ENCODE data around the gene FANCF.
"Not testable (repeated sequence)": the region's sequence is repeated elsewhere in the genome, so short reads cannot be mapped to it uniquely, and the experiment has no call there.

FANCF gene

GRCh38 chr11:22657101-22657694 is 31.6 kb upstream of the FANCF start:
- no peak for DNase-seq (ENCODE audit: low read depth, low spot score)
- H3K27ac ChIP-seq (ENCODE audit: low read length), result no peak overlapping the region
- H3K9me3 ChIP-seq (ENCODE audit: control insufficient read depth, insufficient read depth, low read length), result no peaks in the 10 kb centered on the region
- H3K4me3 ChIP-seq (ENCODE audit: low read length), result no peak overlapping the region
- no peaks in the 10 kb centered on the region for H3K27me3 ChIP-seq (ENCODE audit: control insufficient read depth, insufficient read depth, low read length)
- WGBS (ENCODE audit: insufficient coverage, insufficient read length), result no CpG with 5 or more reads among the region's 1 CpG
- no peaks in the 10 kb centered on the region for H3K36me3 ChIP-seq (ENCODE audit: control insufficient read depth, insufficient read depth, low read length)
- H3K4me1 ChIP-seq (ENCODE audit: control insufficient read depth, insufficient read depth, low read length), result no peaks in the 10 kb centered on the region

- Histone ChIP-seq H3K27me3 (ENCODE audit: control insufficient read depth, insufficient read depth, low read length) (no peaks in the 10 kb centered on the region), H3K36me3 (ENCODE audit: control insufficient read depth, insufficient read depth, low read length) (no peaks in the 10 kb centered on the region), H3K27ac (ENCODE audit: low read length) (no peak overlapping the region), H3K9me3 (ENCODE audit: control insufficient read depth, insufficient read depth, low read length) (no peaks in the 10 kb centered on the region), H3K4me3 (ENCODE audit: low read length) (no peak overlapping the region), H3K4me1 (ENCODE audit: control insufficient read depth, insufficient read depth, low read length) (no peaks in the 10 kb centered on the region)
- DNase-seq (ENCODE audit: low read depth, low spot score), result no peak
Observed at GRCh38 chr11:22656130-22656529, 30.5 kb upstream of the FANCF start.

- WGBS (ENCODE audit: insufficient coverage, insufficient read length), result no CpG with 5 or more reads among the region's 15 CpGs
Observed at GRCh38 chr11:22652346-22652745, 26.7 kb upstream of the FANCF start.

GRCh38 chr11:22641559-22641958 is 15.9 kb upstream of the FANCF start:
- Histone ChIP-seq H3K27ac (ENCODE audit: low read length) (no peak overlapping the region), H3K9me3 (ENCODE audit: control insufficient read depth, insufficient read depth, low read length) (no peaks in the 10 kb centered on the region), H3K36me3 (ENCODE audit: control insufficient read depth, insufficient read depth, low read length) (no peaks in the 10 kb centered on the region), H3K27me3 (ENCODE audit: control insufficient read depth, insufficient read depth, low read length) (no peaks in the 10 kb centered on the region; the same call in 1 of the 2 replicates), H3K4me1 (ENCODE audit: control insufficient read depth, insufficient read depth, low read length) (no peaks in the 10 kb centered on the region), H3K4me3 (ENCODE audit: low read length) (no peak overlapping the region)
- no peak for DNase-seq (ENCODE audit: low read depth, low spot score)

More at GRCh38 chr11:22652346-22652745, 26.7 kb upstream of the FANCF start:
- H3K9me3 ChIP-seq (ENCODE audit: control insufficient read depth, insufficient read depth, low read length); H3K27ac ChIP-seq (ENCODE audit: low read length); H3K4me1 ChIP-seq (ENCODE audit: control insufficient read depth, insufficient read depth, low read length); H3K36me3 ChIP-seq (ENCODE audit: control insufficient read depth, insufficient read depth, low read length); DNase-seq (ENCODE audit: low read depth, low spot score); H3K4me3 ChIP-seq (ENCODE audit: low read length); H3K27me3 ChIP-seq (ENCODE audit: control insufficient read depth, insufficient read depth, low read length): not testable (repeated sequence)

- no peaks in the 10 kb centered on the region for H3K4me1 ChIP-seq (ENCODE audit: control insufficient read depth, insufficient read depth, low read length)
- H3K36me3 ChIP-seq (ENCODE audit: control insufficient read depth, insufficient read depth, low read length), result no peaks in the 10 kb centered on the region
- no peaks in the 10 kb centered on the region for H3K9me3 ChIP-seq (ENCODE audit: control insufficient read depth, insufficient read depth, low read length)
- no CpG with 5 or more reads among the region's 2 CpGs for WGBS (ENCODE audit: insufficient coverage, insufficient read length)
- H3K27ac ChIP-seq (ENCODE audit: low read length), result no peak overlapping the region
- no peaks in the 10 kb centered on the region; the same call in 1 of the 2 replicates for H3K27me3 ChIP-seq (ENCODE audit: control insufficient read depth, insufficient read depth, low read length)
- H3K4me3 ChIP-seq (ENCODE audit: low read length), result no peak overlapping the region
- DNase-seq (ENCODE audit: low read depth, low spot score), result no peak
Observed at GRCh38 chr11:22640862-22641261, 15.2 kb upstream of the FANCF start.

- no peak overlapping the region for H3K4me3 ChIP-seq (ENCODE audit: low read length)
- H3K9me3 ChIP-seq (ENCODE audit: control insufficient read depth, insufficient read depth, low read length), result no peaks in the 10 kb centered on the region
- DNase-seq (ENCODE audit: low read depth, low spot score), result no peak
- WGBS (ENCODE audit: insufficient coverage, insufficient read length), result no CpG with 5 or more reads among the region's 1 CpG
- no peaks in the 10 kb centered on the region for H3K27me3 ChIP-seq (ENCODE audit: control insufficient read depth, insufficient read depth, low read length)
- no peaks in the 10 kb centered on the region for H3K36me3 ChIP-seq (ENCODE audit: control insufficient read depth, insufficient read depth, low read length)
- H3K27ac ChIP-seq (ENCODE audit: low read length), result no peak overlapping the region
- no peaks in the 10 kb centered on the region; the same call in 1 of the 2 replicates for H3K4me1 ChIP-seq (ENCODE audit: control insufficient read depth, insufficient read depth, low read length)
Observed at GRCh38 chr11:22635689-22636088, 10.1 kb upstream of the FANCF start.

- Histone ChIP-seq H3K36me3 (ENCODE audit: control insufficient read depth, insufficient read depth, low read length) (no peaks in the 10 kb centered on the region), H3K27ac (ENCODE audit: low read length) (no peak overlapping the region), H3K9me3 (ENCODE audit: control insufficient read depth, insufficient read depth, low read length) (no peaks in the 10 kb centered on the region), H3K4me3 (ENCODE audit: low read length) (no peak overlapping the region), H3K4me1 (ENCODE audit: control insufficient read depth, insufficient read depth, low read length) (no peaks in the 10 kb centered on the region; the same call in 1 of the 2 replicates), H3K27me3 (ENCODE audit: control insufficient read depth, insufficient read depth, low read length) (no peaks in the 10 kb centered on the region)
- no CpG with 5 or more reads among the region's 3 CpGs for WGBS (ENCODE audit: insufficient coverage, insufficient read length)
- no peak for DNase-seq (ENCODE audit: low read depth, low spot score)
Observed at GRCh38 chr11:22634897-22635629, 9.4 kb upstream of the FANCF start.

GRCh38 chr11:22633354-22633902 is 7.8 kb upstream of the FANCF start:
- Histone ChIP-seq H3K4me1 (ENCODE audit: control insufficient read depth, insufficient read depth, low read length) (no peaks in the 10 kb centered on the region; the same call in 1 of the 2 replicates), H3K4me3 (ENCODE audit: low read length) (no peak overlapping the region), H3K27ac (ENCODE audit: low read length) (no peak overlapping the region), H3K27me3 (ENCODE audit: control insufficient read depth, insufficient read depth, low read length) (no peaks in the 10 kb centered on the region), H3K36me3 (ENCODE audit: control insufficient read depth, insufficient read depth, low read length) (no peaks in the 10 kb centered on the region), H3K9me3 (ENCODE audit: control insufficient read depth, insufficient read depth, low read length) (no peaks in the 10 kb centered on the region)
- no peak for DNase-seq (ENCODE audit: low read depth, low spot score)

GRCh38 chr11:22627421-22627820 is 1.8 kb upstream of the FANCF start:
- Histone ChIP-seq H3K4me1 (ENCODE audit: control insufficient read depth, insufficient read depth, low read length) (no peaks in the 10 kb centered on the region; the same call in 1 of the 2 replicates), H3K9me3 (ENCODE audit: control insufficient read depth, insufficient read depth, low read length) (no peaks in the 10 kb centered on the region), H3K27ac (ENCODE audit: low read length) (no peak overlapping the region), H3K4me3 (ENCODE audit: low read length) (no peak overlapping the region), H3K27me3 (ENCODE audit: control insufficient read depth, insufficient read depth, low read length) (no peaks in the 10 kb centered on the region), H3K36me3 (ENCODE audit: control insufficient read depth, insufficient read depth, low read length) (no peaks in the 10 kb centered on the region)
- no peak for DNase-seq (ENCODE audit: low read depth, low spot score)
- no CpG with 5 or more reads among the region's 6 CpGs for WGBS (ENCODE audit: insufficient coverage, insufficient read length)

GRCh38 chr11:22626573-22627239 is 1.1 kb upstream of the FANCF start:
- no peaks in the 10 kb centered on the region for H3K36me3 ChIP-seq (ENCODE audit: control insufficient read depth, insufficient read depth, low read length)
- no peaks in the 10 kb centered on the region for H3K9me3 ChIP-seq (ENCODE audit: control insufficient read depth, insufficient read depth, low read length)
- no peaks in the 10 kb centered on the region; the same call in 1 of the 2 replicates for H3K4me1 ChIP-seq (ENCODE audit: control insufficient read depth, insufficient read depth, low read length)
- H3K27me3 ChIP-seq (ENCODE audit: control insufficient read depth, insufficient read depth, low read length), result no peaks in the 10 kb centered on the region
- no peak overlapping the region for H3K27ac ChIP-seq (ENCODE audit: low read length)
- no peak for DNase-seq (ENCODE audit: low read depth, low spot score)
- WGBS (ENCODE audit: insufficient coverage, insufficient read length), result no CpG with 5 or more reads among the region's 14 CpGs
- H3K4me3 ChIP-seq (ENCODE audit: low read length), result no peak overlapping the region
